Left ventricle myocardium inferior (tissue), 1 donor: ENCODE results near the gene SORCS3. TPM values are rescaled to one million over a fixed set of nuclear protein-coding genes. Genes with fewer than 3 reads are reported as not detected.
A peak's percentile ranks its signal among the peaks of the same experiment; 100 is the strongest.

Experiments used
- DNase-seq: peaks from one replicate; pipeline ENCODE4 v3.0.0-alpha.2; 2020
- H3K27ac ChIP-seq: fragments of 200-600 bp; replicated peaks from 2 replicates; pipeline ENCODE4 v1.8.0; 2021
- H3K27me3 ChIP-seq: fragments of 200-600 bp; 2 replicates; pipeline ENCODE4 v1.8.0; 2021; ENCODE audit warnings: low read depth
- H3K36me3 ChIP-seq: fragments of 200-600 bp; 2 replicates; pipeline ENCODE4 v1.8.0; 2021
- H3K4me1 ChIP-seq: fragments of 200-600 bp; 2 replicates; pipeline ENCODE4 v1.8.0; 2021
- H3K4me3 ChIP-seq: fragments of 200-600 bp; 2 replicates; pipeline ENCODE4 v1.8.0; 2021; ENCODE audit warnings: mild to moderate bottlenecking, moderate library complexity
- H3K9me3 ChIP-seq: fragments of 200-600 bp; replicated peaks from 2 replicates; pipeline ENCODE4 v1.8.0; 2021
- CTCF ChIP-seq: fragments of 200-600 bp; IDR thresholded peaks from 2 replicates; pipeline ENCODE4 v1.8.0; 2021; ENCODE audit warnings: antibody characterized with exemption, mild to moderate bottlenecking, borderline replicate concordance
- intact Hi-C: fragments of 100-400 bp; cut with micrococcal nuclease; formaldehyde crosslinking; loops from one replicate; pipeline ENCODE4 v1.11.0; 2022
- total RNA-seq: library from RNA; stranded (reverse); fragmentation: NEBNext Ultra II Directional; extraction: Animal tissue kit (Norgen Biotek cat#: 25700); gene quantifications from one replicate; pipeline ENCODE4 v1.2.1, GENCODE V29; 2021
- donor health status: DM: no; HTN: yes; CAD: no; lungs with severe emphysema.

Gene SORCS3
- total RNA-seq, 1 donor from 2014 or later, result 0.03 TPM

GRCh38 chr10:104640339-104641186, 527 bp upstream of the SORCS3 start:
- Histone ChIP-seq H3K9me3 (no peaks in the 10 kb centered on the region), H3K4me3 (peak overlapping the region; percentile 55), H3K27me3 (peaks cover 96% of the 10 kb centered on the region), H3K4me1 (peaks cover 37% of the 10 kb centered on the region), H3K36me3 (no peaks in the 10 kb centered on the region), H3K27ac (no peak overlapping the region)
- TF ChIP-seq CTCF, result no peak
- DNase-seq, result no peak
- intact Hi-C loops, result no loop called here

- intact Hi-C loops, result no loop called here
- peaks cover 98% of the 10 kb centered on the region for H3K27me3 ChIP-seq
- TF ChIP-seq CTCF, result no peak
- H3K27ac ChIP-seq, result no peak overlapping the region
- no peaks in the 10 kb centered on the region for H3K36me3 ChIP-seq
- H3K4me3 ChIP-seq, result peak overlapping the region; percentile 55
- DNase-seq, result no peak
- H3K9me3 ChIP-seq, result no peaks in the 10 kb centered on the region
- peaks cover 37% of the 10 kb centered on the region for H3K4me1 ChIP-seq
Observed at GRCh38 chr10:104641937-104642657, 1.0 kb downstream of the SORCS3 start.

- H3K4me1 ChIP-seq, result peaks cover 37% of the 10 kb centered on the region
- H3K36me3 ChIP-seq, result no peaks in the 10 kb centered on the region
- H3K27ac ChIP-seq, result no peak overlapping the region
- H3K9me3 ChIP-seq, result no peaks in the 10 kb centered on the region
- peak; percentile 54 for TF ChIP-seq CTCF
- intact Hi-C loops, result no loop called here
- peak overlapping the region; percentile 55 for H3K4me3 ChIP-seq
- peaks cover 98% of the 10 kb centered on the region for H3K27me3 ChIP-seq
- DNase-seq, result no peak
Observed at GRCh38 chr10:104642658-104643302, 1.7 kb downstream of the SORCS3 start.

- Histone ChIP-seq H3K36me3 (no peaks in the 10 kb centered on the region), H3K9me3 (no peaks in the 10 kb centered on the region), H3K27ac (no peak overlapping the region), H3K4me1 (peaks cover 37% of the 10 kb centered on the region), H3K27me3 (peaks cover 98% of the 10 kb centered on the region), H3K4me3 (no peak overlapping the region)
- intact Hi-C loops, result no loop called here
- no peak for DNase-seq
- no peak for TF ChIP-seq CTCF
Observed at GRCh38 chr10:104643303-104643663, 2.2 kb downstream of the SORCS3 start.

- intact Hi-C loops, result no loop called here
- H3K4me1 ChIP-seq, result peaks cover 18% of the 10 kb centered on the region
- no peak overlapping the region for H3K4me3 ChIP-seq
- no peak overlapping the region for H3K27ac ChIP-seq
- no peaks in the 10 kb centered on the region for H3K36me3 ChIP-seq
- no peak for TF ChIP-seq CTCF
- no peaks in the 10 kb centered on the region for H3K9me3 ChIP-seq
- no peak for DNase-seq
- peaks cover 90% of the 10 kb centered on the region for H3K27me3 ChIP-seq
Observed at GRCh38 chr10:104646146-104646545, 5.1 kb downstream of the SORCS3 start.
